NT2/D1 (cell line): Measurements from ENCODE around the gene IRAK3.
A peak's percentile ranks its signal among the peaks of the same experiment; 100 is the strongest.
"Not testable (repeated sequence)": the region's sequence is repeated elsewhere in the genome, so short reads cannot be mapped to it uniquely, and the experiment has no call there.

Experiments used
- DNase-seq: peaks from one replicate; pipeline ENCODE4 v3.0.0-alpha.2; 2011; ENCODE audit warnings: low read depth, low spot score
- H3K27me3 ChIP-seq: 2 replicates; pipeline ENCODE4 v1.6.0; 2011; ENCODE audit warnings: mild to moderate bottlenecking; ENCODE audit not compliant: insufficient read length, insufficient read depth
- H3K36me3 ChIP-seq: 2 replicates; pipeline ENCODE4 v1.6.1; 2011; ENCODE audit warnings: mild to moderate bottlenecking, low read length, mixed read lengths; ENCODE audit not compliant: insufficient read depth, insufficient read length
- H3K4me1 ChIP-seq: 2 replicates; pipeline ENCODE4 v1.5.1; 2011; ENCODE audit not compliant: insufficient read depth, insufficient read length
- H3K4me3 ChIP-seq: 2 replicates; pipeline ENCODE4 v1.5.1; 2011; ENCODE audit warnings: low read depth; ENCODE audit not compliant: insufficient read length
- H3K9ac ChIP-seq: 2 replicates; pipeline ENCODE4 v1.6.0; 2011; ENCODE audit warnings: low read depth; ENCODE audit not compliant: insufficient read length
- H3K9me3 ChIP-seq: 2 replicates; pipeline ENCODE4 v1.5.1; 2011; ENCODE audit warnings: mild to moderate bottlenecking, low read length; ENCODE audit not compliant: insufficient read depth
- SUZ12 ChIP-seq: IDR thresholded peaks from 2 replicates; pipeline ENCODE4 v1.6.1; 2011; ENCODE audit not compliant: insufficient read length, insufficient read depth; ENCODE audit errors: extremely low read depth
- YY1 ChIP-seq: IDR thresholded peaks from 2 replicates; pipeline ENCODE4 v1.6.1; 2011; ENCODE audit not compliant: insufficient read length, insufficient read depth
- ZNF274 ChIP-seq: IDR thresholded peaks from 2 replicates; pipeline ENCODE4 v1.6.1; 2011; ENCODE audit warnings: mild to moderate bottlenecking, low read depth, low read length

Gene IRAK3

GRCh38 chr12:66228462-66228861 is 39.4 kb downstream of the IRAK3 start:
- no peak for DNase-seq
- Histone ChIP-seq H3K36me3 (no peaks in the 10 kb centered on the region), H3K27me3 (no peaks in the 10 kb centered on the region), H3K4me1 (no peaks in the 10 kb centered on the region), H3K9ac (no peak overlapping the region), H3K9me3 (no peaks in the 10 kb centered on the region), H3K4me3 (no peak overlapping the region)
- TF ChIP-seq SUZ12 (no peak), ZNF274 (no peak), YY1 (no peak)

- TF ChIP-seq SUZ12 (no peak), ZNF274 (no peak), YY1 (no peak)
- H3K27me3 ChIP-seq, result no peaks in the 10 kb centered on the region
- no peak overlapping the region for H3K4me3 ChIP-seq
- H3K9ac ChIP-seq, result no peak overlapping the region
- DNase-seq, result no peak
- no peaks in the 10 kb centered on the region for H3K36me3 ChIP-seq
- no peaks in the 10 kb centered on the region for H3K9me3 ChIP-seq
- H3K4me1 ChIP-seq, result no peaks in the 10 kb centered on the region
Observed at GRCh38 chr12:66232263-66232662, 43.2 kb downstream of the IRAK3 start.

DNA sequence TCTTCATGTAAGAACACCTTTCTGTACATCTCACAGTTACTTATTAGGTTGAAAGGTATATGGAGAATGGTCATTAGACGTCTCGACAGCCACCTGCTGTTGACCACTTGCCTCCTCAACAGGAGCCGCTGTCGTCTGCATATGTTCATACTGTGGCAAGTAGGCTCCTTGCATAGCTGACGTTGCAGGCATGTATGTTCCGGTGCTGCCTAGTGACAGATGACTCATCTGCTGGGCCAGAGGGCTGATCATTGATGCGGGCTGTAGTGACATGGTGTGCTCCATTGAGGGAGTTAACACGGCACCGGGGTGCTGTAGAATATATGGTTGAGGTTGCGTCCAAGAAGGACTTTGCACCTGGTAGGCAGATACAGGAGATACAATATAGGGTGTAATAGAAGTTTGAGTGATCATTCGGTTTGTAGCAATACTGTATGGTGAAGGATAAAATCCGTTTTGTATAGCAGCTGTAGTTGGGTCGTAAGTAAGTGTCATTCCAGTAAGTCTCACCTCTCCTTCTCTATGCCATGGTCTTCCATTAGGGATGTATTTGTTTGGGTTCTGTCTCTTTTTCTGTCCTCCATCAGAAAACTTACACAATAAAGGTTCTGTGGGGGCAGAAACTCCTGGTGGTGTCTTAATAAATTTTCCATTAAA is 45.2 kb downstream of the IRAK3 start:
- not testable (repeated sequence) for H3K9me3 ChIP-seq, H3K36me3 ChIP-seq, H3K27me3 ChIP-seq, DNase-seq, H3K9ac ChIP-seq, H3K4me3 ChIP-seq, H3K4me1 ChIP-seq

- not testable (repeated sequence) for H3K36me3 ChIP-seq, H3K27me3 ChIP-seq, H3K4me1 ChIP-seq, H3K9me3 ChIP-seq
- H3K4me3 ChIP-seq, result peak overlapping the region; percentile 31
- peak overlapping the region; percentile 37 for H3K9ac ChIP-seq
- peak; percentile 20 for DNase-seq
Observed at GRCh38 chr12:66234773-66235625, 46.0 kb downstream of the IRAK3 start.

DNA sequence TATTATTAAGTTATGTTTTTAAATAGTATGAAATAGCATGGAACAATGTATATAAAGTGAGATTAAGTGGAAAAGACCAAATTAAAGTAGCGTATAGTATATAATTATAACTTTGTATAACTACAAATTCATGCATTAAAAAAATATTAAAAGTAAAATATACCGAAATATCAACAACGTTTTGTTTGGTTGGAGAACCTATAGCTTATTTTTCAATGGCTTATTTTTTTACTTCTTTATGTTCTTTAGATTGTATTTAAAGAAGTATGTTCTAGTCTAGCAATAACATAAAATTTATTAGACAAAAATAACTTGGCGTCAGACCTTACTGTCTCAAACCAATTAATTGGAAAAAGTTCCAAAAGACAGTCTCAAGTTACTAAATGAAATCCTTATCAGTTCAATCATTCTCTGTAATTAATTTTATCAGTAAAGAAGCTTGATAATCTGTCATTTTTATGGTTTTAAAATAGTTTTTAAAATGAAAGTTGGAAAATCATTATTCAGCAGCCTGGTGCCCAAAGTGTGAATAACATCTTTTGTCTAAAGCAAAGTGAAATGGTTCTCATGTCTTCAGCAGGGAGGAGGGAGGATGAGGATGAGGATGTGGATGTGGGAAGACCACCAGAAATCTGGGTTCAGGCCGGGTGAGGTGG is 46.7 kb downstream of the IRAK3 start:
- no peaks in the 10 kb centered on the region for H3K36me3 ChIP-seq
- H3K27me3 ChIP-seq, result no peaks in the 10 kb centered on the region
- peak overlapping the region; percentile 37 for H3K9ac ChIP-seq
- no peaks in the 10 kb centered on the region for H3K9me3 ChIP-seq
- TF ChIP-seq YY1 (no peak), ZNF274 (no peak), SUZ12 (no peak)
- DNase-seq, result no peak
- H3K4me1 ChIP-seq, result peaks cover 3% of the 10 kb centered on the region
- H3K4me3 ChIP-seq, result peak overlapping the region; percentile 31

GRCh38 chr12:66236282-66236675 is 47.3 kb downstream of the IRAK3 start:
- not testable (repeated sequence) for DNase-seq, H3K36me3 ChIP-seq, H3K4me1 ChIP-seq, H3K9me3 ChIP-seq, H3K27me3 ChIP-seq, H3K4me3 ChIP-seq, H3K9ac ChIP-seq

- peaks cover 3% of the 10 kb centered on the region for H3K4me1 ChIP-seq
- H3K9ac ChIP-seq, result no peak overlapping the region
- no peak overlapping the region for H3K4me3 ChIP-seq
- H3K36me3 ChIP-seq, result no peaks in the 10 kb centered on the region
- H3K9me3 ChIP-seq, result no peaks in the 10 kb centered on the region
- TF ChIP-seq YY1 (no peak), ZNF274 (no peak), SUZ12 (no peak)
- no peaks in the 10 kb centered on the region for H3K27me3 ChIP-seq
- DNase-seq, result no peak
Observed at GRCh38 chr12:66236969-66237368, 48.0 kb downstream of the IRAK3 start.
